Activated naive CD4-positive, alpha-beta T cell (primary cell): ENCODE results near the gene CDC42EP1.
A peak's percentile ranks its signal among the peaks of the same experiment; 100 is the strongest.

Source experiments
- DNase-seq, 4 experiments: peaks; one replicate each; lab custom pipeline; 2025; lab: John Stamatoyannopoulos, UW

Gene CDC42EP1

GRCh38 chr22:37560608-37561211 is 430 bp downstream of the CDC42EP1 start:
- no peak for DNase-seq

GRCh38 chr22:37561212-37562048 is 1.1 kb downstream of the CDC42EP1 start:
- peak; percentile 33 to 74 (median 66) for DNase-seq

- no peak for DNase-seq
Measured at GRCh38 chr22:37562049-37562875, 2.0 kb downstream of the CDC42EP1 start.

DNA sequence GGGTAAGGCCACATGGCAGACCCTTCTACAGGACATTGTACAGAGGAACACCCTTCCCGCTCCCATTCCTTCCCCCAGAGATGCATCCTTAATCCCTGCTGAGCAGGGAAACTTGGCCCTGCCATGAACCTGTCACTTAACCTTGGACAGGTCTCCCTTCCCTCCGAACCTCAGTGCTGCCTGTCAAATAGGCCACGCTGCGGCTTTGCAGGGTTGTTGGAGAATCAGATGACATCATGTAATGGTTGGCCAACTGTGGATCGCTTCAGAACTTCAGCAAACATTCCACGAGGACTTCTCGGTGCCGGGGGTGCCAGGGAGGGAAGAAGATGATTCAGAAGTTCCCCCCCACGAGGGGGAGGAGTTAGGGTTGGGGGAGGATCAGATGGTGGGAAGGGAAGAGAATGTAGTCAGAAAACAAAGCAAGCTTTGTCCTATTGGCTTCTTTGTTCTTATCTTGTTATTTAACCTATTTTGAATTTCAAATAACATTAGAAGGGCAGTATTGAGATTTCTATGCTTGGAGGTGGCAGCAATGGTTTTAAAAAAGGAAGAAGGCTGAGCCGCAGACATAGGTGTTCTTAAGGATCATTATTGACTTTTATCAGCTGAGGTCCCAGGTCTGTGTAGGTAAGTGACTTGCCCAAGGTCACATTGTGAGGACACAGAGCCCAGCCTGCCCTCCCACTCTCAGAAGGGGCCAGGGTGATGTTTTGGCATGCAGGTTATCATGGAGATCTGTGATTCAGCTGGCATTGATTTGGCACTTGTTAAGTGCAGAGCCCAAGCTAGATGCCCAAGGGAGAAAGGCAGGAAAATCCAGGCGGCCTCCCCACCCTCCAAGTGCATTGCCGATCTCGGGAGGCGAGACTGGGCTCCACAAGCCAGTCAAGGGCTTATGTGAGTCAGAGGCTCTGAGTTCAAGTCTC is 3.1 kb downstream of the CDC42EP1 start:
- DNase-seq: no peak

DNA sequence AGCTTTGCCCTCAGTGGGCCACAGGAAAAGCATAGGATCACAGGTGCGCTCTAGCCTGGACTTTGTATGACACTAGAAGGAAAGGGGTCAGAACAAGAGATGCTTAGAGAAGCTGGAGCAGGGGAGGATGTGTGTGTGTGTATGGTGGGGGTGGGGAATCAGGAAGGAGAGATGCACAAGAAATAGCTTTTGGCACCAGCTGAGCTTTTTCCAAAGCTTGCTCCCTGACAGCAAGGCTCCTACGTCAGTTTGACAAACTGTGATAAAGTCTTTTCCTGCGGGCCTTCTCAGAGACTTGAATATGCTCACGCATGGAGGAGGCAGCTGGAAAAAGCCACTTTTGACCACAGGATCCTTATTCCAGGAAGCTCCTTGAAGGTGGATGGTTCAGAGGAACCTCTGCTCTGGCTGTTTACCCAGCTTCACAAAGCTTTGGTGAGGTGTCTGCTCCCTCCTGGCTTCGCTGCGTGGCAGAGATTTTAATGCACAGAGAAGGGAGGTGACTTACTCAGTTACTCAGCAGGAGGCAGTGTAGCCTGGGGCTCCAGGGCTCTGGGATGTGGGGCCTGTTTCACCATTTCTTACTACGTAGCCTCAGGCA is 3.9 kb downstream of the CDC42EP1 start:
- no peak for DNase-seq

DNA sequence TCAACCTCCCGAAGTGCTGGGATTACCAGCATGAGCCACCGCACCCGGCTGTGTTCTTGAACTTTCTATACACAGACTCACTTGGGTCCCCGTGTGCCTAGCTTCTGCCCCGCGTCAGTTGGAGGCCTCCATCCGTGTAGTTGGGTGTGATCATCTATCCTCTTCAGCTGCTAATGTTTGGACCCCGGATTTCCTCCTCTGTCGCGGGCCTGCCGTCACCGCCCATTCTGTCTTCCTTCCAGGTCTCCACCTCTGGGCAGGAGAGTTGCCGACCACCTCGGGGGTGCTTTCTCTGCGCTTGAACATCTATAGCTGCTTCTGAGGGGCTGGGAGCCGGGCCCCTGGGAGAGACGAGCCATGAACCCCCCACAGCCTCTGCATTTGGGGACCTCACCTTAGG is 5.5 kb downstream of the CDC42EP1 start:
- no peak for DNase-seq

GRCh38 chr22:37566329-37566837 is 6.1 kb downstream of the CDC42EP1 start:
- DNase-seq: peak in 2 of 4 experiments; percentile 33 to 36

GRCh38 chr22:37566903-37567798 is 6.9 kb downstream of the CDC42EP1 start:
- peak; percentile 75 to 85 (median 80) for DNase-seq

DNA sequence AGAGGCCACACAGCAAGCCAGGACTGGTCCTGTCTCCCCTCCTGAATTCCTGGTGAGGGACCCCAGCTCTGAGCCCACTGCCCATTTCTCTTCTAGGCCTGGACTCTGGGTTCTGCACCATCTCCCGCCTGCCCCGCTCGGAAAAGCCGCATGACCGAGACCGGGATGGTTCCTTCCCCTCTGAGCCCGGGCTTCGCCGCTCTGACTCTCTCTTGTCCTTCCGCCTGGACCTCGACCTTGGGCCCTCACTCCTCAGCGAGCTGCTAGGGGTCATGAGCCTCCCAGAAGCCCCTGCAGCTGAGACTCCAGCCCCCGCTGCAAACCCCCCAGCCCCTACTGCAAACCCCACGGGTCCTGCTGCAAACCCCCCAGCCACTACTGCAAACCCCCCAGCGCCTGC is 7.7 kb downstream of the CDC42EP1 start:
- DNase-seq: no peak

GRCh38 chr22:37568448-37569008 is 8.2 kb downstream of the CDC42EP1 start:
- no peak for DNase-seq

- no peak for DNase-seq
Measured at GRCh38 chr22:37569009-37569920, 9.0 kb downstream of the CDC42EP1 start.

DNA sequence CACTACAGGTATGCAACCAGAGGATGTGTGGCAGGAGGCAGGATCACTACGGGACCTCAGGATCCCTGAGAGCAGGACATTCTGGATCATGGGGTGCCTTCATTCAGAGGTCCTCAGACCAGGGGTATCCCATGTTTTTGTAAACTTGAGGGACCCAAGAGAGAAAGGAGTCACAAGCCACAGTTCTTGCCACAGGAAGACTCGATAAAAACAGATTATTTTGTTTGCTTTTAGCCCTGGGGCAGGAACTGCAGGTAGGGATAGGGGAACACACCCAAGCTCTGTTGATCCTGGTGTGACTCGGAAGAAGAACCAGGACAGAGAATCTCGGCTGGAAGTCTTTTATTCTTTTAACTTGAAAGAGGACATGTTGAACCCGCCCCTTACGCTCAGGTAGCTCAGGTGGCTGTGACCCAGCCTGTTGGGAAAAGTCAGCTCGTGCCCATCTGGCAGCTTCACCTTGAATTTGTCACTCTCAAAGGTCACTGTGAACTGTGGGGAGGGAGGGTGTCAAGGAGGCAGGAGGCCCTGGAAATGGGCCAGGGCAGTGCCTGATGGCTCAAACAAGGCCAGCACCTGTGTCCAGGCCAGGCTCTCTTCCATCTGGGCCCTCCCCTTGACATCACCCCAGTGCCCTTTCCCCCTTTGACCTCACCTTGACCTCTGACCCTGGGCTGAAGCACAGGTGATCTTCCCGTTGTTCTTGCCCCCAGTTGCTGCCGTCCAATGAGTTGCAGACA is 9.8 kb downstream of the CDC42EP1 start:
- DNase-seq: no peak

DNA sequence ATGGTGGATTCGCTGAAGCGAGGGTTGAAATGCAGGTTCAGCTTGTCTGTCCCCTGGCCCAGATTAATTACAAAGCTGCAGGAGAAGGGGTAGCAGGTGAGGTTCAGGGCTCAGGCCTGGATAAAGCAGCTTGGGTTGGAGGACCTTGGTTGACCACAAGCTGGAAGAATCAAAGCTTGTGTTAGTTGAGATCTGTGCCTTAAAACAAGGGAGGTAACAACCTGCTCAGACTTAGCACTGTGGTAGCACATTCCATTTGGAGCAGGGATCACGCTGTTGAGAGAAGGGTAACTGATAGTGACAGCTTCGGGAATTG is 10.3 kb downstream of the CDC42EP1 start:
- DNase-seq: no peak

DNA sequence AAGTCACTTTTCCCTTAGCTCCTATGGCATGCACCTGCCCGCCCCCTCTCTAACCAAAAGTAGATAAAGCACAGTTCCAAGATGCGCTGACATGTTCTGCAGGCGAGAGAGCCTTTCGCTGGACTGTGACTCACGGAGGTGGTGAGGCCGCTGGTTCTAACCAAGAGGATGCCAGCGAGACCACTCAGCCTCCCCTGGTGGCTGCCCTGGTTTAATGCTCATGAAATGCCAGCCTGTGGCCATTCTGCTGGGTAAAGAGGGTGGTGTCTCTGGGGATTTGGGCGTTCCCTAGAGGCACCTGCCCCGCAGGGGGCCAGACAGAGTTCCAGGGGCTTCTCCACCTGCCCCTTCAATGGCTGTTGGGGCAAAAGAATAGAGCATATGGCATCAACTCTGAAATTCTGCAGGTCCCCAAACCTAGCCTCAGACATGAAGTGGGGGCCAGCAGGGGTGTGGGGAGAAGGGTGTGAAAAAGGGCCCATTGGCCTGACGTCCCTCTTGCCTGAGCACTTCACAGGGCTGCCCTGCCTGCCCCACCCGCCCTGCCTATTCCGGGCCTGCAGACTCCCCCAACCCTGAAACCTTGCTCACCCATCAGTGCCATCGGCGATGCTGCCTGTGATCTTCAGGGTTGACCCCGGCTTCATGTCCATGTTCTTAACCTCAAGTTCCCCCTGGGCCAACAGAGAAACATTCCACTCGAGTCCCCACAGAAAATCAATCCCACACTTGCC is 11.1 kb downstream of the CDC42EP1 start:
- DNase-seq: no peak

GRCh38 chr22:37571992-37572373 is 11.7 kb downstream of the CDC42EP1 start:
- no peak for DNase-seq

DNA sequence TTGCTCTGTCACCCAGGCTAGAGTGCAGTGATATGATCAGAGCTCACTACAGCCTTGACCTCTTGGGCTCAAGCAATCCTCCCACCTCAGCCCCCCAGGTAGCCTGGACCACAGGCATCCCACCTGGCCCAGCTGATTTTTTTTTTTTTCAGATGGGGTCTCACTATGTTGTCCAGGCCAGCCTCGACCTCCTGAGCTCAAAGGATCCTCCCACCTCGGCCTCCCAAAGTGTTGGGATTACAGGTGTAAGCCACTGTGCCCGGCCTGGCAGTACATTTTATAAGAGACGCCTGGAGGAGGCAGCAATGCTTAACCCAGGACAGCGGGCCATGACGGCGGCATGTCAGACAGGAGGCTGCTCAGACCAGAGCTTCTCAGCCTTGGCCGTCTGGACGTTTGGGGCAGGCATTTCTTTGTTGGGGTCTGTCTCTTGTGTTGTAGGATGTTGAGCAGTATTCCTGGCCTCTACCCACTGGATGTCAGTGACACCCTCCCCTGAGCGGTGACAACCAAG is 15.3 kb downstream of the CDC42EP1 start:
- DNase-seq: no peak

GRCh38 chr22:37578002-37578401 is 17.7 kb downstream of the CDC42EP1 start:
- DNase-seq: no peak
